HG03039 (cell line): Measurements from ENCODE around the gene NXNL2.

Experiments used
- ATAC-seq: cut with Tn5 transposase; IDR thresholded peaks from one replicate; pipeline ENCODE4 v1.9.1; 2021; ENCODE audit warnings: mild to moderate bottlenecking, moderate library complexity; ENCODE audit not compliant: unreplicated experiment

NXNL2 gene

DNA sequence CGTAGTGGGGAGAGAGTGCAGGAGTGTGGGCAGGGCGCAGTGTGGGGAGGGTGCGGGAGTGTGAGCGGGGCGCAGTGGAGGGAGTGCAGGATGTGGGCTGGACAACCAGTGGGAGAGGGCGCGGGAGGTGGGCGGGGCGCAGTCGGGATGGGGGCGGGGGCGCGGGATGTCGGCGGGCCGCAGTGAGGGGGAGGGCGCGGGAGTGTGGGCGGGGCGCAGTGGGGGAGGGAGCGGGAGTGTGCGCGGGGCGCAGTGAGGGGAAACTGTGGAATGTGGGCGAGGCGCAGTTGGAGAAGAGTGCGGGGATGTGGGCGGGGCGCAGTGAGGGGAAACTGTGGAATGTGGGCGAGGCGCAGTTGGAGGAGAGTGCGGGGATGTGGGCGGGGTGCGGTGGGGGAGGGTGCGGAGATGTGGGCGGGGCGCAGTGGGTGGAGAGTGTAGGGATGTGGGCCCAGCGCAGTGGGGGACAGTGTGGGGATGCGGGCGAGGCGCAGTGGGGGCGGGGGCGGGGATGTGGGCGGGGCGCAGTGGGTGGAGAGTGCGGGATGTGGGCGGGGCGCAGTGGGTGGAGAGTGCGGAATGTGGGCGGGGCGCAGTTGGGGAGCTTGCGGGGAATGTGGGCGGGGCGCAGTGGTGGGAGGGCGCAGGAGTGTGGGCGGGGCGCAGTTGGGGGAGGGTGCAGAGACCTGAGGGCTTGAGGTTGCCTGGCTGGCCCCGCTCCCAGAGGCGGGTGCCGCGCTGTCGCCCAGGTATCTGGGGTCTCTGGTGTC lies at the start of gene NXNL2:
Gene NXNL2 (plus strand): TSS at position 723 of the 770 bp plus-strand sequence. CDS start 257 bp downstream, outside the sequence.
- ATAC-seq, result no peak

- ATAC-seq, result no peak
Observed at GRCh38 chr9:88488166-88488565, 46.8 kb upstream of the NXNL2 start.

DNA sequence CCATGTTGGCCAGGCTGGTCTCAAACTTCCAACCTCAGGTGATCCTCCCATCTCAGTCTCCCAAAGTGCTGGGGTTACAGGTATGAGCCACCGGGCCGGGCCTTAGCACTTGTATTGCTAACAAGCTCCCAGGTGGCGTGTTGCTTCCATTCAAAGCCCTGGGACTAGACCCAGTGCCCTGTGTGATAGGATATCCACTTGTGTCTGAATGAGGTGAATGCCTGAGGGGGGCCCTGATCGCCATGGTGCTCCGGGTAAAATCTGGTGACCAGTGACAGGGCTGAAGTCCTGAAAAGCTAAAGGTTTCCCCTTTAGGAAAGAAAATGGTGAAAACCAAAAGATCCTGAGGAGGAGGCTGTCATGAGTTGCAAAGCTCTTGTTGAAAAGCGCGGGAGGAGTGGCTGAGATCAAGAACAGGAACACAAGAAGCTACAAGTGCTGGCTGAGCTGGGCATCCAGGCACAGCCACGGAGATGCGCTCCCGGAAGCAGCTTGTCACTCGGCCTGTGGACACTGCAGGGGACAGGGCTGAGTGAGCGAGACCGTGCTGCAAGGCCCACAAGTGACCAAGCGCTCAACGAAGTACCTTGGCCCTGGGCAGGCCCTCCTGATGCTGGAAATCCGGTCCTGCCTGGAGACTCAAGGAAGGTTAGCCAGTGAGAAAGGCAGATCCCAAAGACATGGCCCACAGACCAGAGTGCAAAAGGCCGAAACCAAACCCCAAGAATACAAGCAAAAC lies 39.8 kb upstream of the NXNL2 start:
- no peak for ATAC-seq

GRCh38 chr9:88497224-88497623 lies 37.8 kb upstream of the NXNL2 start:
- no peak for ATAC-seq

GRCh38 chr9:88498880-88499279 lies 36.1 kb upstream of the NXNL2 start:
- no peak for ATAC-seq

- no peak for ATAC-seq
Observed at GRCh38 chr9:88501086-88501485, 33.9 kb upstream of the NXNL2 start.

DNA sequence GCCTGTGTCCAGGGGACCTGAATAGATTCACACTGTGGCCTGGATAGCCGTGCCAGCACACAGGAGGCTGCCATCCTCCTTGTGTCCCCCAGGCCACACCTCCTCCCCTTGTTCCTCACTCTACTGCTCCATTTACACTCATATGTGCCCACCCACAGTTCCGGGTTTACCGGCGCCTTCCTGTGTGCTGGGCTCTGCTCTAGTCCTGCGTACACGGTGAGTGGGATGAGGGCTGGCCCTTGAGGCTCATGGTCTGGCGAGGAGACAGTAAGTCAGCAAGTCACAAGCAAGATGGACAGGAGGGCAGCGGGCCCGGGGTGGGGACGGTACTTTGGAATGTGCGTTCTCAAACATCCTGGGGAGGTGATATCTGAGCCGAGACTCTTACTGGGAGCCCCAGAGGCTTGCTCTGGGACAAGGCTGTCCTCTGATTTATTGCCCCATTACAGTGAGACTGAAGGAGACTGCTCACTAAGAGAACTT lies 32.4 kb upstream of the NXNL2 start:
- no peak for ATAC-seq

DNA sequence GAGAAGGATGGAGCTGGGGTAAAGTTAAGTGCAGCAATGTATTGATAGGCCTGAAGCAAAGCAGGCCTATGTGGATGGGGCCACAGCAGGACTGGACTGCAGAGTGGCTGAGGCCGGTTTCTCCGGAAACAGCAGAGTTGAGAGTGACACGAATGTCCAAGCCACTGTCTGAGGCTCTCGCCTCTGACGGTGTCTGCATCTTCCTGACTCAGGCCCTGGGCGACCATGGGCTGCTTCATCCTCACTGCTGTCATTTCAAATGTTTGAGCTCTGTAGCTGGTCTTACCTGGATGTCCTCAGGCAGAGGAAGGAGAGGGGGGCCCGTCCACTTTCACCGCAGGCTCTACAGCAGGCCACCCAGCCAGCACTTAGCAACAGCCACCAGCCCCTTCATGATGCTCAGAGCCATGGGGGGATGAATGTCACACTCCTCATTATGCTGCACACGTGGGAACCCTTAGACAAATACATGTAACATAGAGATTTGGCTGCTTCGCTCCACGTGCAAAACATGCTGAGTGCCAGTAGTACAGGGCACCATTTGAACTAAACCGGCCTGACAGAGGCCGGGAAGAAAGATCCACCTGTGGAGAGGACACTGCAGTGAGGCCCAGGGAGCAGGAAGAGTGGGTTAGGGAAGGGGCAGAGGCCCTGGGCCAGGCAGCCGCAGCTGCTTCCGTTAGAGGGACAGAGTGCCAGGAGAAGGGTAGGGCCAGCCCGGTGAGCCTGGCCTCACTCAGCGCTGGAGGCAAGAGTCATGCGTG lies 31.7 kb upstream of the NXNL2 start:
- no peak for ATAC-seq

DNA sequence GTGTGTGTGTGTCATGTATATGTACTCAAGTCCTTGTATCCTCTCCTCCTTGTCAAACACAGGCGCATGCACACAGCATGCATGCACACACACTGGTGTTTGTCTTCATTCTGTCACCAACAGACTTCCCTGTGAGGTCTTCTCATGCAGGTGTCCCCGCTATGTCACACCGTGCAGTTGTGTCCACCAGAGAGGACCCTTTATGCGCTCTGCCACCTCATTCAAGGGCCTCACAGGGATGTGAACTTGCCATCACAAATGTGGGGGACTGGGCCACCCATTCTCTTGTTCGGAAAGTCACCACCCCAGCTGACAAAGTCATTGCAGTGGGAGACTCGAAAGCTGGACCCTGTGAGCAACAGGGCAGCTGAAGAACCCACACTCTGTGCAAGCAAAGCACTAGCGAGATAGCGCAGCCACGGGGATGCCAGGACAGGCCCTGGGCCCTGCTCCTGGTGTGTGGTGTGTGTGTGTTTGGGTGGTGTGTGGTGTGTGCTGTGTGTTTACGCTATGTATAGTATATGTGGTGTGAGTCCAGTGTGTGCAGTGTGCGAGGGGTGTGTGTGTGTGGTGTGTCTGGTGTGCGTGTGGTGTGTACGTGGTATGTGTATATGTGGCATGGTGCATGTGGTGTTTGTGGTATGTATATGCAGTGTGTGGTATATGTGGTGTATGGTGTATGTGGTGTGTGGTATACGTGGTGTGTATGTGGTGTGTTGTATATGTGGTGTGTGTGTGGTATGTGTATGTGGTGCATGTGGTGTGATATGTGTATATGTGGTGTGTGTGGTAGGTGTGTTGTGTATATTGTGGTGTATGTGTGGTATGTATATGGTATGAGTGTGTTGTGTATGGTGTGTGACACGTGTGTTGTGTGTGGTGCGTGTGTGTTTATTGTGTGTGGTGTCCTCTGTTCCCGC lies 30.9 kb upstream of the NXNL2 start:
- ATAC-seq, result no peak

DNA sequence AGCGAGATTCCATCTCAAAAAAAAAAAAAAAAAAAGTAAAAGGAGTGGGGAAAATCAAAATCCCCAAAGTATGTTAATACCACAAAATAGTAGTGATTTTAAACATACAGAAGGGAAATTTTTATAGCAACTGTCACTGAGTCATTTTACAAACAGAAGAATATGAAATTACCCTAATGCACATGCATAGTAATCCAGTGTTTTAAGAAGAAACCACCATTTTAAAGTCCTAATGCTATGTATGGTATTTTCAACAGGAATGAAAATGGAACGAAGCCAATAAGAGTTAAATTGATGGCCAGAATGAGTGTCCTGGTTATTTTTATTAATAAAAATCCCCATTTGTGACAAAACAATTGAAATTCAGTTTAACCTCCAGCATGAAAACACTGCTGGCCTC lies 26.7 kb upstream of the NXNL2 start:
- ATAC-seq, result no peak

DNA sequence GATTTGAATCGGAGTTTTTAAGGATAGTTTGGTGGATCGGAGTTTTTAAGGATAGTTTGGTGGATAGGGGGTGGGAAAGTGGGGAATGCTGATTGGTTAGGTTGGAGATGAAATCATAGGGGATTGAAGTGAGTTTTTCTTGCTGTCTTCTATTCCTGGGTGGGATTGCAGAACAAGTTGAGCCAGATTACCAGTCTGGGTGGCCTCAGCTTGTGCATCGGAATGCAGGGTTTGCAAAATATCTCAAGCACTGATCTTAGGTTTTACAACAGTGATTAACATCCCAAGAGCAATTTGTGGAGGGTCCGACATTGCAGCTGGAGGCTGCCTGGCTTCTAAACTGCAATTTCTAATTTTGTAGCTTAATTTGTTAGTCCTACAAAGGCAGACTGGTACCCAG lies 23.1 kb upstream of the NXNL2 start:
- ATAC-seq, result no peak

GRCh38 chr9:88514247-88514646 lies 20.7 kb upstream of the NXNL2 start:
- ATAC-seq, result no peak

GRCh38 chr9:88521308-88521707 lies 13.7 kb upstream of the NXNL2 start:
- no peak for ATAC-seq

DNA sequence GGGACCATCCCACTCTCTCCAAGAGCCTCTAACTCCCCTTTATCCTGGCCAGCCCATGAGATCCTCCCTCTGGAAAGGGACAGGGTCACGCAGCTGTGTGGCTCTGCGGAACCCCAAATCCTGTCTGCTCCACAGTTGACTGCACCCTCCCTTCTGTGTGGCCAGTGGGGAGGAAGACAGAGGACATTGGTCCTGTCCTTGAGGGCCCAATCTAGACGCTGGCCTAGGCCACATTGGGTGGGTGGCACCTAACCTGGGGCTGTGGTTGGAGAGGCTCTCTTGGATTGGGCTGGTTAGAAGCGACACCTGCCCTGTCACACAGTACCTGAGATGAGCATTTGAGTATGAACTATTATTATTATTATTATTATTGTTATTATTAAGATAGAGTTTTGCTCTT lies 12.6 kb upstream of the NXNL2 start:
- ATAC-seq, result no peak

GRCh38 chr9:88523056-88523455 lies 11.9 kb upstream of the NXNL2 start:
- no peak for ATAC-seq

GRCh38 chr9:88524911-88525310 lies 10.1 kb upstream of the NXNL2 start:
- no peak for ATAC-seq

DNA sequence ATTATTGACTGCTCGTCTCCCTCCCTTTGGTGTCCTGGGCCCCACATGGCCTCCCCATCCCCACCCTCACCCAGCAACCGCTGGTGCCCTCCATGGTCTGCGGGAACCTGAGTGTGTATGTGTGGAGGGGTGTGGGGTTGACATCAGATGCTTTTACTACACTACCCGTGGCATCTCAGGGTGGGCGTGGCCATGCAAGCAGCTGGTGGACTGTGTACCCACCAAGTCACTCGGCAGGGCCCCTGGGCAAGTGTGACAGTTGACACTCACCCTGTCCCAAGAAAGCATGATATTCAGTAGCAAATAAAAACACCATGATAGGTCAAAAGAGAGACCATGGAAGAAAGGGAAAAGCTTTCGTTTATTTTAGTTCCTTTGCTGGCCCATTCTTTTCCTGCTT lies 7.4 kb upstream of the NXNL2 start:
- no peak for ATAC-seq

DNA sequence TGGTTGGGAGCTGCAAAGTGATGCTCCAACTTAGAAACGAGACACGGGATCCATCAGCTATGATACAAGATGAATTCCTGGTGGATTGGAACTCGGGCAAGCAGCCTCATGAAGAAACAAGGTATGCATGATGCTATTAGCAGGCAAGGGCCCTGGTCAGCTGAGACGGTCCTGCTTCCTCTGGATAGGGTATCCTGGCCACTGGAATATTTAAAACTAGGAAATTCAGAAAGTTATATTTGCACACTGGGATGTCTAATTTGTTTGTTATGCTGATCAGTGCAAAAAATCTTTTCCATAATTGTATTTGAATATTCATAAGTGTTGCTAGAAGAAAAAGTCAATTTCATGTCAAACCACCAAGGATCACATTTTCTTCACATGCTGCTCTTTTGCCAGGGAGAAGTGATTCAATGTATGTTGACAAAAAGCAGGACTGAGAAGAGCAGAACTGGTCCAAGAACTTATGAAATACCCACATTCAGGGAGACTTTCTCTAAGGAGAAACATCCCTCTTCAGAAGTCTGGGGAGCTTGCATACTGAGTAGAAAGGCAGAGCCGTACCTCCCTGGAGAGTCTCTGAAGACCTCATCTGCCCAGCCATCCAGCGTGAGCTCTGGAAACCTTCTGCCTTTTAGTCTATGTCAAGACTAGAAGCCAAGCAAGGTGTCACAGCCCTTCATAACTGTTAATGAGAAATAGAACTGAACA lies 6.7 kb upstream of the NXNL2 start:
- ATAC-seq, result no peak

DNA sequence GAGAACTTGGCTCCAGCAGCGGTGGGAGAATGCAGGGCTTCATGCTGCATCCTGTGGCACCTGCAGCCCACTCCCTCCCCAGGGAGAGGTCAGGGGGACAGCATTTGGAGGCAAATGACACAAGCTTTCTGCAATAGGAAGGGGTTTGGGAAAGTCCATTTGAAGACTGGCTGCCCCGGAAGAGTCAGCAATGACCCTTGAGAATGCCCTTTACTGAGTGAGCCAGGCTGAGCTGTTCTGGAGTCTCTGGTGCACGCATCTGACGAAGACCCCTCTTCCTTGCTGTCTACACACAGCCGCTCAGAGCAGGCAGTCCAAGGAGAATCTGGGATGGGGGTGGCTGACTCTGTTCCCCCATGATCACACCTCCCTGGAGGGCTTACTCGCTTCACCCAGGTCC lies 5.5 kb upstream of the NXNL2 start:
- ATAC-seq, result no peak

GRCh38 chr9:88530051-88530450 lies 4.9 kb upstream of the NXNL2 start:
- ATAC-seq, result no peak
